ENCODE measurements around the gene KCNJ14. TPM values are rescaled to one million over a fixed set of nuclear protein-coding genes. Genes with fewer than 3 reads are reported as not detected.
A peak's percentile ranks its signal among the peaks of the same experiment; 100 is the strongest.

Gene KCNJ14
- total and polyA plus RNA-seq, 2 of the 8 experiments (the other 6 are each of a cell fraction or from before 2014, with no cell fraction given), result 0.45 to 0.89 TPM

DNA sequence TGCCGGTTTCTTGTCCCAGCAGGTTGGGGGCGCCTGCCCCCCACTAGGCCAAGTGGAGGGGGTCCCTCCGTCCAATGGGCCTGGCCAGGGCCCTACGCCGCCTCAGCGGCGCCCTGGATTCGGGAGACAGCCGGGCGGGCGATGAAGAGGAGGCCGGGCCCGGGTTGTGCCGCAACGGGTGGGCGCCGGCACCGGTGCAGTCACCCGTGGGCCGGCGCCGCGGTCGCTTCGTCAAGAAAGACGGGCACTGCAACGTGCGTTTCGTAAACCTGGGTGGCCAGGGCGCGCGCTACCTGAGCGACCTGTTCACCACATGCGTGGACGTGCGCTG is 6.2 kb downstream of the KCNJ14 start:
- ChIA-PET POLR2A (ENCODE audit: partially characterized antibody) (interaction anchor here (0.6 to 3.0 kb wide), 13 partner anchors 9 to 151 kb away, joined by 3 to 17 read pairs (median 9); partner anchors contain the start of gene GRWD1), CTCF (ENCODE audit: partially characterized antibody) (no interaction called here)
- TF ChIP-seq CHD1 (IDR thresholded peaks at IDR 0.05; ENCODE audit: low read depth, low read length) (no peak), POLR2A (IDR thresholded peaks at IDR 0.05; ENCODE audit: control extremely low read depth in 1 of 2, low read depth in 2 of 2, low read length in 2 of 2) (no peak), BCL11A (IDR thresholded peaks at IDR 0.05; ENCODE audit: low read depth in 2 of 2, low read length in 2 of 2) (no peak), FOSL1 (IDR thresholded peaks at IDR 0.05; ENCODE audit: insufficient read depth, low read depth, low read length) (no peak), SAP30 (IDR thresholded peaks at IDR 0.05; ENCODE audit: insufficient read depth, insufficient replicate concordance, low read length) (no peak), CBX8 (IDR thresholded peaks at IDR 0.05; ENCODE audit: borderline replicate concordance, low read depth, low read length) (no peak), PHF8 (conservative IDR thresholded peaks at IDR 0.05; ENCODE audit: low read depth, low read length) (no peak), KDM5A (IDR thresholded peaks at IDR 0.05; ENCODE audit: low read length) (no peak), BACH1 (IDR thresholded peaks at IDR 0.05; ENCODE audit: low read length) (no peak)
- TF ChIP-seq, protein P1, sequence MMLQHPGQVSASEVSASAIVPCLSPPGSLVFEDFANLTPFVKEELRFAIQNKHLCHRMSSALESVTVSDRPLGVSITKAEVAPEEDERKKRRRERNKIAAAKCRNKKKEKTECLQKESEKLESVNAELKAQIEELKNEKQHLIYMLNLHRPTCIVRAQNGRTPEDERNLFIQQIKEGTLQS (IDR thresholded peaks at IDR 0.05; ENCODE audit: insufficient read depth, low read depth, low read length), result no peak
- TF ChIP-seq, protein P2, sequence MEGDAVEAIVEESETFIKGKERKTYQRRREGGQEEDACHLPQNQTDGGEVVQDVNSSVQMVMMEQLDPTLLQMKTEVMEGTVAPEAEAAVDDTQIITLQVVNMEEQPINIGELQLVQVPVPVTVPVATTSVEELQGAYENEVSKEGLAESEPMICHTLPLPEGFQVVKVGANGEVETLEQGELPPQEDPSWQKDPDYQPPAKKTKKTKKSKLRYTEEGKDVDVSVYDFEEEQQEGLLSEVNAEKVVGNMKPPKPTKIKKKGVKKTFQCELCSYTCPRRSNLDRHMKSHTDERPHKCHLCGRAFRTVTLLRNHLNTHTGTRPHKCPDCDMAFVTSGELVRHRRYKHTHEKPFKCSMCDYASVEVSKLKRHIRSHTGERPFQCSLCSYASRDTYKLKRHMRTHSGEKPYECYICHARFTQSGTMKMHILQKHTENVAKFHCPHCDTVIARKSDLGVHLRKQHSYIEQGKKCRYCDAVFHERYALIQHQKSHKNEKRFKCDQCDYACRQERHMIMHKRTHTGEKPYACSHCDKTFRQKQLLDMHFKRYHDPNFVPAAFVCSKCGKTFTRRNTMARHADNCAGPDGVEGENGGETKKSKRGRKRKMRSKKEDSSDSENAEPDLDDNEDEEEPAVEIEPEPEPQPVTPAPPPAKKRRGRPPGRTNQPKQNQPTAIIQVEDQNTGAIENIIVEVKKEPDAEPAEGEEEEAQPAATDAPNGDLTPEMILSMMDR (IDR thresholded peaks at IDR 0.05; ENCODE audit: control extremely low read depth in 1 of 3, insufficient read depth in 1 of 3, low read depth in 1 of 3, low read length in 3 of 3), result no peak

More for the DNA sequence above, 6.2 kb downstream of the KCNJ14 start:
- no peak overlapping the region for H3K56ac ChIP-seq (replicated peaks; ENCODE audit: insufficient read length, low read depth, low read length)
- H2BK5ac ChIP-seq (ENCODE audit: low read depth, low read length), result no peak overlapping the region; the same call in 1 of the 2 replicates
- no peaks in the 10 kb centered on the region; the same call in 1 of the 2 replicates for H3K79me1 ChIP-seq (ENCODE audit: low read depth, low read length)
- H3K23me2 ChIP-seq (ENCODE audit: low read depth, low read length), result no peaks in the 10 kb centered on the region
- no peaks in the 10 kb centered on the region for H3K27me3 ChIP-seq (replicated peaks in 1 of 4; ENCODE audit: control insufficient read depth in 3 of 4, extremely low read depth in 1 of 4, insufficient read depth in 3 of 4, low read length in 3 of 4)
- no peak overlapping the region for H4K91ac ChIP-seq (replicated peaks; ENCODE audit: insufficient read length, low read length)
- H3K4ac ChIP-seq (replicated peaks; ENCODE audit: insufficient read length, low read depth, low read length), result no peak overlapping the region
- no peak for FAIRE-seq
- no peak overlapping the region for H3K23ac ChIP-seq (ENCODE audit: insufficient read length)
- no peak overlapping the region for H3K18ac ChIP-seq (ENCODE audit: extremely low read depth, low read length)
- 96% methylated on average over 25 of the region's 36 CpGs; no CpG with 5 or more reads in 1 of the 2 experiments for WGBS, 2 experiments (ENCODE audit: extremely low coverage in 1 of 2, insufficient coverage in 1 of 2, insufficient read length in 1 of 2, insufficient replicate concordance in 2 of 2, low coverage in 1 of 2, low lambda C conversion rate in 2 of 2, missing lambda C conversion rate in 1 of 2)
- no peak overlapping the region for H3K4me3 ChIP-seq (ENCODE audit: extremely low read depth in 1 of 4, insufficient read depth in 2 of 4, low read depth in 3 of 4, low read length in 4 of 4)
- no peak for DNase-seq (ENCODE audit: low read depth in 1 of 2, low spot score in 2 of 2)
- H3K36me3 ChIP-seq (ENCODE audit: control insufficient read depth in 2 of 4, insufficient read depth in 4 of 4, low read length in 3 of 4), result peaks cover 0 to 10% (median 1%) of the 10 kb centered on the region in 4 experiments; a peak in 3 of 8 replicates
- H4K5ac ChIP-seq (ENCODE audit: insufficient read length, low read depth, low read length), result no peak overlapping the region
- no peak overlapping the region for H2BK20ac ChIP-seq (ENCODE audit: low read length)
- H4K20me1 ChIP-seq (replicated peaks in 1 of 2; ENCODE audit: control insufficient read depth in 1 of 2, insufficient read depth in 2 of 2, low read length in 2 of 2), result no peaks in the 10 kb centered on the region
- no peaks in the 10 kb centered on the region for H3K79me2 ChIP-seq (ENCODE audit: control insufficient read depth in 1 of 2, insufficient read depth in 2 of 2, low read length in 2 of 2)
- no peak overlapping the region for H3K14ac ChIP-seq (ENCODE audit: insufficient read length)
- no peak overlapping the region for H4K8ac ChIP-seq (ENCODE audit: extremely low read depth, insufficient read depth, low read length)
- H3K9me3 ChIP-seq (ENCODE audit: insufficient read depth in 2 of 2, low read depth in 1 of 2, low read length in 1 of 2), result peaks cover 0 to 6% of the 10 kb centered on the region in 2 experiments; a peak in 1 of 4 replicates
- no peak overlapping the region for H2BK15ac ChIP-seq (ENCODE audit: low read length)
- H3K9ac ChIP-seq (replicated peaks in 1 of 4; ENCODE audit: extremely low read depth in 1 of 4, low read depth in 3 of 4, low read length in 3 of 4), result no peak overlapping the region
- H2AFZ ChIP-seq (ENCODE audit: low read length), result no peak overlapping the region
- peaks cover 0 to 2% (median under 1%) of the 10 kb centered on the region in 4 experiments; a peak in 1 of 7 replicates for H3K4me1 ChIP-seq (replicated peaks in 1 of 4; ENCODE audit: control insufficient read depth in 3 of 4, insufficient read depth in 4 of 4, low read length in 3 of 4)
- 0 out of 2 replicates have a peak overlapping the region, but pooled peaks have one; percentile 97 for H2AK5ac ChIP-seq (ENCODE audit: low read depth, low read length)
- no peak overlapping the region for H3K4me2 ChIP-seq (ENCODE audit: insufficient read depth in 1 of 2, low read depth in 2 of 2, low read length in 2 of 2)
- H2BK120ac ChIP-seq (replicated peaks; ENCODE audit: low read depth, low read length), result no peak overlapping the region
- no peak overlapping the region for H3K27ac ChIP-seq (ENCODE audit: low read depth, low read length)
- H2BK12ac ChIP-seq (ENCODE audit: low read depth, low read length), result peak overlapping the region; percentile 75; the same call in 1 of the 2 replicates

Data from H1 (cell line).